ENCODE data around the gene SERPINE1. TPM values are rescaled to one million over a fixed set of nuclear protein-coding genes. Genes with fewer than 3 reads are reported as not detected.
"Not testable (repeated sequence)": the region's sequence is repeated elsewhere in the genome, so short reads cannot be mapped to it uniquely, and the experiment has no call there.

The SERPINE1 gene
- total RNA-seq, 1 experiment from 2014 or later = 5.0 TPM

- DNase-seq (ENCODE audit: low spot score) = no peak
Measured at GRCh38 chr7:101100858-101101847, 25.8 kb upstream of the SERPINE1 start.

GRCh38 chr7:101102026-101102425 is 24.9 kb upstream of the SERPINE1 start:
- no peak for DNase-seq (ENCODE audit: low spot score)

- DNase-seq (ENCODE audit: low spot score) = not testable (repeated sequence)
Measured at GRCh38 chr7:101103701-101104100, 23.2 kb upstream of the SERPINE1 start.

GRCh38 chr7:101104193-101104713 is 22.7 kb upstream of the SERPINE1 start:
- no peak for DNase-seq (ENCODE audit: low spot score)

GRCh38 chr7:101104799-101105198 is 22.1 kb upstream of the SERPINE1 start:
- no peak for DNase-seq (ENCODE audit: low spot score)

GRCh38 chr7:101105248-101105647 is 21.7 kb upstream of the SERPINE1 start:
- DNase-seq (ENCODE audit: low spot score) = not testable (repeated sequence)

- no peak for DNase-seq (ENCODE audit: low spot score)
Measured at GRCh38 chr7:101106386-101106785, 20.5 kb upstream of the SERPINE1 start.

GRCh38 chr7:101108330-101108857 is 18.5 kb upstream of the SERPINE1 start:
- DNase-seq (ENCODE audit: low spot score) = no peak

GRCh38 chr7:101108961-101109360 is 17.9 kb upstream of the SERPINE1 start:
- peak; percentile 47 for DNase-seq (ENCODE audit: low spot score)

GRCh38 chr7:101109368-101109767 is 17.5 kb upstream of the SERPINE1 start:
- no peak for DNase-seq (ENCODE audit: low spot score)

- no peak for DNase-seq (ENCODE audit: low spot score)
Measured at GRCh38 chr7:101111261-101111660, 15.6 kb upstream of the SERPINE1 start.

- DNase-seq (ENCODE audit: low spot score) = no peak
Measured at GRCh38 chr7:101112233-101112632, 14.7 kb upstream of the SERPINE1 start.

GRCh38 chr7:101113140-101113539 is 13.8 kb upstream of the SERPINE1 start:
- DNase-seq (ENCODE audit: low spot score) = not testable (repeated sequence)

- no peak for DNase-seq (ENCODE audit: low spot score)
Measured at GRCh38 chr7:101113836-101114235, 13.1 kb upstream of the SERPINE1 start.

- DNase-seq (ENCODE audit: low spot score) = no peak
Measured at GRCh38 chr7:101114492-101114891, 12.4 kb upstream of the SERPINE1 start.

GRCh38 chr7:101115215-101115614 is 11.7 kb upstream of the SERPINE1 start:
- no peak for DNase-seq (ENCODE audit: low spot score)

- no peak for DNase-seq (ENCODE audit: low spot score)
Measured at GRCh38 chr7:101116898-101117297, 10.0 kb upstream of the SERPINE1 start.

- DNase-seq (ENCODE audit: low spot score) = no peak
Measured at GRCh38 chr7:101118856-101119255, 8.0 kb upstream of the SERPINE1 start.

- DNase-seq (ENCODE audit: low spot score) = no peak
Measured at GRCh38 chr7:101119876-101120275, 7.0 kb upstream of the SERPINE1 start.

GRCh38 chr7:101120315-101120714 is 6.6 kb upstream of the SERPINE1 start:
- DNase-seq (ENCODE audit: low spot score) = no peak

GRCh38 chr7:101121631-101121990 is 5.3 kb upstream of the SERPINE1 start:
- DNase-seq (ENCODE audit: low spot score) = not testable (repeated sequence)
